GM19099 (cell line): ENCODE data around the gene RNU6-1.
A peak's percentile ranks its signal among the peaks of the same experiment; 100 is the strongest.

Source experiments
- POLR2A ChIP-seq: IDR thresholded peaks from 3 replicates; pipeline ENCODE4 v1.6.1; 2011; ENCODE audit warnings: low read depth; ENCODE audit not compliant: insufficient read length; ENCODE audit errors: extremely low read depth

RNU6-1 gene

GRCh38 chr15:67865766-67866165 lies 25.9 kb upstream of the RNU6-1 start:
- no peak for TF ChIP-seq POLR2A

GRCh38 chr15:67865331-67865730 lies 25.5 kb upstream of the RNU6-1 start:
- no peak for TF ChIP-seq POLR2A

GRCh38 chr15:67863442-67863987 lies 23.7 kb upstream of the RNU6-1 start:
- no peak for TF ChIP-seq POLR2A

GRCh38 chr15:67862750-67863441 lies 23.1 kb upstream of the RNU6-1 start:
- TF ChIP-seq POLR2A: peak; percentile 31

- no peak for TF ChIP-seq POLR2A
These were observed 22.1 kb upstream of the RNU6-1 start for GRCh38 chr15:67861983-67862382.

GRCh38 chr15:67859331-67859946 lies 19.6 kb upstream of the RNU6-1 start:
- no peak for TF ChIP-seq POLR2A

- TF ChIP-seq POLR2A: no peak
These were observed 17.4 kb upstream of the RNU6-1 start for GRCh38 chr15:67857220-67857619.

- TF ChIP-seq POLR2A: no peak
These were observed 16.0 kb upstream of the RNU6-1 start for GRCh38 chr15:67855842-67856241.

GRCh38 chr15:67854358-67854757 lies 14.5 kb upstream of the RNU6-1 start:
- TF ChIP-seq POLR2A: no peak

- TF ChIP-seq POLR2A: no peak
These were observed 13.6 kb upstream of the RNU6-1 start for GRCh38 chr15:67853454-67853853.

GRCh38 chr15:67852418-67852817 lies 12.6 kb upstream of the RNU6-1 start:
- no peak for TF ChIP-seq POLR2A

GRCh38 chr15:67850994-67851571 lies 11.2 kb upstream of the RNU6-1 start:
- TF ChIP-seq POLR2A: no peak

- TF ChIP-seq POLR2A: no peak
These were observed 10.5 kb upstream of the RNU6-1 start for GRCh38 chr15:67850336-67850735.

- TF ChIP-seq POLR2A: no peak
These were observed 9.7 kb upstream of the RNU6-1 start for GRCh38 chr15:67849538-67849937.

- no peak for TF ChIP-seq POLR2A
These were observed 6.1 kb upstream of the RNU6-1 start for GRCh38 chr15:67845974-67846373.
